RCC 7860 (cell line): Measurements from ENCODE around the gene OR4C13.
"Not testable (repeated sequence)": the region's sequence is repeated elsewhere in the genome, so short reads cannot be mapped to it uniquely, and the experiment has no call there.

Source experiments
- DNase-seq: peaks from one replicate; pipeline ENCODE4 v3.0.0-alpha.2; 2015; ENCODE audit warnings: low spot score
- FAIRE-seq: peaks from 2 replicates; lab custom pipeline; 2012; peaks lifted over from hg19 to GRCh38; lab: Jason Lieb, UNC

Gene OR4C13

GRCh38 chr11:49952091-49952490 lies at the start of gene OR4C13:
Gene OR4C13, plus strand, starts transcription at chr11:49952391. Its CDS starts 32 bp downstream, at chr11:49952423.
- DNase-seq (no peak), FAIRE-seq (no peak)

DNA sequence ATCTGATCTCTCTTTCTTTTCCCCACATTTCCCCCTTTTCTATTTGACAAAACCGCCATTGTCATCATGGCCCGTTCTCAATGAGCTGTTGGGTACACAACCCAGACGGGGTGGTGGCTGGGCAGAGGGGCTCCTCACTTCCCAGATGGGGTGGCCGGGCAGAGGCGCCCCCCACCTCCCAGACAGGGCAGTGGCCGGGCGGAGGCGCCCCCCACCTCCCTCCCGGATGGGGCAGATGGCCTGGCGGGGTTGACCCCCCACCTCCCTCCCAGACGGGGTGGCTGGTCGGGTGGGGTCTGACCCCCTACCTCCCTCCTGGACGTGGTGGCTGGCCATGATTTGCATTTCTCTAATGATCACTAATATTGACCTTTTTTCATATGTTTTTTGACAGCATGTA lies 40.7 kb upstream of the OR4C13 start:
- DNase-seq, FAIRE-seq: not testable (repeated sequence)

- FAIRE-seq, DNase-seq: not testable (repeated sequence)
Measured at GRCh38 chr11:49948701-49949100, 3.5 kb upstream of the OR4C13 start.

- not testable (repeated sequence) for DNase-seq
- FAIRE-seq = peak; percentile 25
Measured at GRCh38 chr11:49973439-49973838, 21.2 kb downstream of the OR4C13 start.

DNA sequence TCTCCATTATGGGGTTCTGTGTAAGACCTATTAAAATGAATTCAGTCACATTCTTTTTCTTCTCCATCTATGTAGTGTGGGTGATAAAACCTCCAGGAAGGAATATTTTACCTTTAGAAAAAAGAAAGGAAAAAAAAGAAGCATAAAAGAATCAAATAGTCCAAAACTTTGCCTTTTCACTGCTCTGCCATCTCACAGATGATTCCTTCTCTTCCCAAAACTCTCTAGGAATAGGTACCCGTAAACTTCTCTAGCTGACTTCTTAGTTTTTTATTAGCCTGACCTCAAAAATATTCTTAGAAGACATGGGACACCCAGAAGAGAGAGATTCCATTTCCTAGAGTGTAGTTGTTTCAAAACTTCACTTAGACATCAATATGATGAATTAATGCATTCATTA lies 30.2 kb downstream of the OR4C13 start, which contains the start of gene OR4C12:
Gene OR4C12, minus strand, starts transcription at position 101 of the 400 bp plus-strand sequence. Its CDS starts 34 bp downstream, at position 67.
- not testable (repeated sequence) for DNase-seq, FAIRE-seq

GRCh38 chr11:49995565-49995964 lies 43.4 kb downstream of the OR4C13 start:
- peak; percentile 44 for DNase-seq
- FAIRE-seq = no peak
